Left ventricle myocardium inferior (tissue), 1 donor: ENCODE data around the gene SIN3A. TPM values are rescaled to one million over a fixed set of nuclear protein-coding genes. Genes with fewer than 3 reads are reported as not detected.

Source experiments
- DNase-seq: peaks from one replicate; pipeline ENCODE4 v3.0.0-alpha.2; 2020
- H3K27ac ChIP-seq: fragments of 200-600 bp; replicated peaks from 2 replicates; pipeline ENCODE4 v1.8.0; 2021
- H3K27me3 ChIP-seq: fragments of 200-600 bp; 2 replicates; pipeline ENCODE4 v1.8.0; 2021; ENCODE audit warnings: low read depth
- H3K36me3 ChIP-seq: fragments of 200-600 bp; 2 replicates; pipeline ENCODE4 v1.8.0; 2021
- H3K4me1 ChIP-seq: fragments of 200-600 bp; 2 replicates; pipeline ENCODE4 v1.8.0; 2021
- H3K4me3 ChIP-seq: fragments of 200-600 bp; 2 replicates; pipeline ENCODE4 v1.8.0; 2021; ENCODE audit warnings: mild to moderate bottlenecking, moderate library complexity
- H3K9me3 ChIP-seq: fragments of 200-600 bp; replicated peaks from 2 replicates; pipeline ENCODE4 v1.8.0; 2021
- intact Hi-C: fragments of 100-400 bp; cut with micrococcal nuclease; formaldehyde crosslinking; loops from one replicate; pipeline ENCODE4 v1.11.0; 2022
- total RNA-seq: library from RNA; stranded (reverse); fragmentation: NEBNext Ultra II Directional; extraction: Animal tissue kit (Norgen Biotek cat#: 25700); gene quantifications from one replicate; pipeline ENCODE4 v1.2.1, GENCODE V29; 2021
- TF ChIP-seq, protein P1 (sequence below): fragments of 200-600 bp; IDR thresholded peaks from 2 replicates; pipeline ENCODE4 v1.8.0; 2021; ENCODE audit warnings: antibody characterized with exemption, mild to moderate bottlenecking, borderline replicate concordance
- donor health status: DM: no; HTN: yes; CAD: no; lungs with severe emphysema.

Gene SIN3A
- total RNA-seq, 1 donor from 2014 or later = 28.0 TPM

DNA sequence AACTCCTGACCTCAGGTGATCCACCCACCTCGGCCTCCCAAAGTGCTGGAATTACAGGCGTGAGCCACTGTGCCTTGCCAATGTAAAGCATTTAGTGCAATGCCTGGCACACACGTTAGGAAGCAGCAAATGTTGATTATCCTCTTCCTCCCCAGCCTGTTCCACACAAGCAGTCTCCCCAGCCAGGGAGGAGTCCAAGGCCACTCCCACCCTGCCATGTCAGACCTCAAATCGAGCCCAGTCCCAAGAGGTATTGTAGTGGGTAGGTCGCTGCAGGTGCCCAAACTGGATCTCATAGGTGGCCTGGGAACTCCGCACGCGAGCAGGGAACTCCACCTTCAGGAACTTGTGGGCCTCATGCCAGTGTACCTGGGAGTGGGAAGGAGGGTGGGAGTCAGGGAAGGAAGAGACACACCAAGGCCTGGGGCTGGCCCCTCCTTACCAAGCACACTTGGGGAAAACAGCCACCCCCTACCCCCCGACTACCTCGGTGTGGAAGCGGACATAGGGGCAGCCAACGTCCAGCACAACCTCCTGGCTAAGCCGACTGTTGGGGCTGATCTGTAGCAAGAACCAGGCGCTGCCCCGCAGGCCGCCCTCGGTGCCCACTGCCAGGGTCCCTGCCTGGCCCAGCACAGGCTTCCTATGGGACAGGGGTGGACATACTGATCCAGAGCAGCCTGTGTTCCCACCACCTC lies 93.4 kb downstream of the SIN3A start:
- TF ChIP-seq, protein P1, sequence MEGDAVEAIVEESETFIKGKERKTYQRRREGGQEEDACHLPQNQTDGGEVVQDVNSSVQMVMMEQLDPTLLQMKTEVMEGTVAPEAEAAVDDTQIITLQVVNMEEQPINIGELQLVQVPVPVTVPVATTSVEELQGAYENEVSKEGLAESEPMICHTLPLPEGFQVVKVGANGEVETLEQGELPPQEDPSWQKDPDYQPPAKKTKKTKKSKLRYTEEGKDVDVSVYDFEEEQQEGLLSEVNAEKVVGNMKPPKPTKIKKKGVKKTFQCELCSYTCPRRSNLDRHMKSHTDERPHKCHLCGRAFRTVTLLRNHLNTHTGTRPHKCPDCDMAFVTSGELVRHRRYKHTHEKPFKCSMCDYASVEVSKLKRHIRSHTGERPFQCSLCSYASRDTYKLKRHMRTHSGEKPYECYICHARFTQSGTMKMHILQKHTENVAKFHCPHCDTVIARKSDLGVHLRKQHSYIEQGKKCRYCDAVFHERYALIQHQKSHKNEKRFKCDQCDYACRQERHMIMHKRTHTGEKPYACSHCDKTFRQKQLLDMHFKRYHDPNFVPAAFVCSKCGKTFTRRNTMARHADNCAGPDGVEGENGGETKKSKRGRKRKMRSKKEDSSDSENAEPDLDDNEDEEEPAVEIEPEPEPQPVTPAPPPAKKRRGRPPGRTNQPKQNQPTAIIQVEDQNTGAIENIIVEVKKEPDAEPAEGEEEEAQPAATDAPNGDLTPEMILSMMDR = no peak
- intact Hi-C loops = no loop called here
- Histone ChIP-seq H3K4me3 (no peak overlapping the region), H3K9me3 (no peaks in the 10 kb centered on the region), H3K4me1 (no peaks in the 10 kb centered on the region), H3K27ac (no peak overlapping the region), H3K27me3 (no peaks in the 10 kb centered on the region), H3K36me3 (peaks cover 81% of the 10 kb centered on the region)
- DNase-seq = no peak

DNA sequence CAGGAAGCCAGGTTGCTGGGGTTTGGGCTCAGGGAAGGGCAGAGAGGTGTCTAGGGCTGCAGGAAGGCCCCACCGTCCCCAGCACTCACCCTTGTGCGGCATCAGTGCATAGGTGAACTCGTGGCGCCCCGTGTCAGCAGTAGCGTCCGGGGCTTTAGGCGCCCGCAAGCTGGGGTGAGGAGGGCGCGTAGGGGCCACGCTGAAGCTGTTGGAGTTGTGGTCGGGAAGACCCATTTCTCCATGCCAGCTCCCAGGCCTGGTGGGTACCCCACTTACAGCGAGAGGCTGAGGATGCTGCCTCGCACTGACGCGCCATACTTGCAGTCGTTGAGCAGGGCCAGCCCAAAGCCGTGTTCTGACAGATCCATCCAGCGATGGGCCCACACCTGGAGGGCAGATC lies 95.0 kb downstream of the SIN3A start:
- no peak for DNase-seq
- intact Hi-C loops = no loop called here
- H3K36me3 ChIP-seq = peaks cover 65% of the 10 kb centered on the region

DNA sequence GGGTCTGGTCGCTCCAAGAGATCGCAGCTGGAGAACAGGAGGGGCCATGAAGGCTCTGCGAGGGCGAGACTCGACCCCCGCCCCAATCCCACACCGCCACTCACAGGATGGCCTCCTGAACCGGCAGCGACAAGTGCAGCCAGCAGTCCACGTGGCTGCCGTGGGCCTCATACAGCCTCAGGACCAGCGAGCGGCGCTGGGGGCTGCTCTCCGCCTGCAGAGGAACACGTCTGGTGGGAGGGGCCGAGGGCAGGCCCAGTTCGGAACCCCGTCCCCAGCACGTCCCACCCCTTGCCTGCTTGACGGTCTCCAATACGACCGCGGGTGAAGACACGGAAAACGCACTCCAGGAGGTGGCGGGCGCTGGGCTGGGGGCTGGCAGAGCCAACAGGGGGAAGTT lies 95.5 kb downstream of the SIN3A start:
- peaks cover 60% of the 10 kb centered on the region for H3K36me3 ChIP-seq
- H3K27me3 ChIP-seq = no peaks in the 10 kb centered on the region

More for the DNA sequence above, 95.0 kb downstream of the SIN3A start:
- H3K9me3 ChIP-seq = no peaks in the 10 kb centered on the region
- no peaks in the 10 kb centered on the region for H3K4me1 ChIP-seq
- TF ChIP-seq, protein P1 = no peak
- H3K4me3 ChIP-seq = no peak overlapping the region
- no peak overlapping the region for H3K27ac ChIP-seq
- no peaks in the 10 kb centered on the region for H3K27me3 ChIP-seq

DNA sequence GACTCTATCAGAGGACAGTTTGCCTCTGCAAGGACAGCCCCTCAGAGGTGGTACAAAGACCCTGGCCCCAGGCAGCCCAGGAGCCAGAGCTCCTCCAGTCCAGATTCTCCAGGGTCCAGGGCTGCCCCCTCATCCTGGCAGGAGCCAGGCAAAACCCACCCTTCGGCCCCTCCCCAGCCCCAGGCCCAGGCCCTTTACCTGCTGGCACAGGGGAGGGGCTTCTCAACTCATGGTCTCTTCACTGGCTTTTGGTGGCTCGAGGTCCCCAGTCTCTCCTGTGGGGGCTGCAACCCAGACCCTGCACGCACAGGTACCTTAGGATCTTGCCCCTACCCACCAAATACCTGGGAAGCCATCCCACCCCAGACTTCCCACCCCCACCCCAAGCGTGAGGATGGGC lies 96.1 kb downstream of the SIN3A start:
- peaks cover 54% of the 10 kb centered on the region for H3K36me3 ChIP-seq
- intact Hi-C loops = no loop called here

More for the DNA sequence above, 95.5 kb downstream of the SIN3A start:
- Histone ChIP-seq H3K9me3 (no peaks in the 10 kb centered on the region), H3K4me3 (no peak overlapping the region), H3K4me1 (no peaks in the 10 kb centered on the region), H3K27ac (no peak overlapping the region)
- TF ChIP-seq, protein P1 = no peak
- no peak for DNase-seq
- intact Hi-C loops = no loop called here

DNA sequence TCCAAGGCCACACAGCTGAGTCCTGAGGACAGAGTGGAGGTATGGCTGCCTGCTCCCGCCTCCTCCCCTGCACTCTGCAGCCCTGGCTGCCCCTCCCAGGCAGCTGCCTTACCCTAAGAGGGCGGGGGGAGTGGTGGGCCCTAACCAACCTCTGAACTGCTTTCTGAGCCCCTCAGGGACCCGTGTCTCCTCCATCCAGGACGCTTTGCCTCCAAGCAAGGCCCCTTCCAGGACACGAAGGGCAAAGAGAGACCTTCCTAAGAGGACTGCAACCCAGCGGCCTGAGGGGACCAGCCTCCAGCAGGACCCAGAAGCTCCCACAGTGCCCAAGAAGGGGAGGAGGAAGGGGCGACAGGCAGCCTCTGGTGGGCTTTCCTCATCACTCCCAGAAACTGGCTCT lies 97.0 kb downstream of the SIN3A start:
- no peak overlapping the region for H3K27ac ChIP-seq
- no peak overlapping the region for H3K4me3 ChIP-seq
- H3K9me3 ChIP-seq = no peaks in the 10 kb centered on the region
- TF ChIP-seq, protein P1 = no peak
- H3K4me1 ChIP-seq = no peaks in the 10 kb centered on the region
- intact Hi-C loops = no loop called here
- no peak for DNase-seq
- H3K27me3 ChIP-seq = no peaks in the 10 kb centered on the region
- H3K36me3 ChIP-seq = peaks cover 45% of the 10 kb centered on the region

More for the DNA sequence above, 96.1 kb downstream of the SIN3A start:
- DNase-seq = no peak
- H3K27ac ChIP-seq = no peak overlapping the region
- no peaks in the 10 kb centered on the region for H3K4me1 ChIP-seq
- no peaks in the 10 kb centered on the region for H3K9me3 ChIP-seq
- TF ChIP-seq, protein P1 = no peak
- H3K4me3 ChIP-seq = no peak overlapping the region
- H3K27me3 ChIP-seq = no peaks in the 10 kb centered on the region
